ENCODE data around the gene FRMD1. TPM values are rescaled to one million over a fixed set of nuclear protein-coding genes. Genes with fewer than 3 reads are reported as not detected.

Gene FRMD1
- total RNA-seq, 1 donor from 2014 or later = not detected

- Mint-ChIP-seq H3K9me3 (peaks cover 24% of the 10 kb centered on the region), H3K4me3 (no peak overlapping the region), H3K27ac (no peak overlapping the region), H3K4me1 (no peaks in the 10 kb centered on the region), H3K27me3 (peaks cover 24% of the 10 kb centered on the region), H3K36me3 (ENCODE audit: low read depth) (no peaks in the 10 kb centered on the region)
- POLR2A ChIA-PET = no interaction called here
- DNase-seq = no peak
- intact Hi-C loops (cut with micrococcal nuclease) = no loop called here
- TF ChIP-seq CTCF (IDR thresholded peaks at IDR 0.05) = no peak
- CTCF ChIA-PET = no interaction called here
- no peak for ATAC-seq (ENCODE audit: low read depth)
Observed at GRCh38 chr6:168035098-168035660, 43.8 kb downstream of the FRMD1 start.

DNA sequence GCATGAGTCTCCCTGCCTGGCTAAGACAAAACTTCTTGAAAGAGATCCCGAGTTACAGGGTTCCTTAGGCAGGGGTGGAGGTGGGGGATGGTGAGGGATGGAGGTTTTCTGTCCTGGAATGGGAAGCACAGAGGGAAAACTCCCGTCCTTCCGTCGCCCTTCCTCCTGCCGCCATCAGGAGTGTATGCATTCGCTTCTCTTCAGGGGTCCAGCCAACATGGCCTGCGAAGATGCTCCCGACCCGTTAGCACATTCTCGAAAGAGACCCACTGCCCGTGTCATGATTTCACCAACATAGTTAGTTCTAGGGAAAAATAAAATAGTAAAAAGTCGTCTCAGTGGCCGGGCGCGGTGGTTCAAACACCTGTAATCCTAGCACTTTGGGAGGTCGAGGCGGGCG, 44.5 kb downstream of the FRMD1 start:
- no peak for TF ChIP-seq CTCF (IDR thresholded peaks at IDR 0.05)
- intact Hi-C loops (cut with micrococcal nuclease) = no loop called here
- ATAC-seq (ENCODE audit: low read depth) (no peak), DNase-seq (no peak)
- no peaks in the 10 kb centered on the region for H3K4me1 Mint-ChIP-seq
- H3K27ac Mint-ChIP-seq = no peak overlapping the region
- H3K27me3 Mint-ChIP-seq = peaks cover 27% of the 10 kb centered on the region
- CTCF ChIA-PET = no interaction called here
- H3K36me3 Mint-ChIP-seq (ENCODE audit: low read depth) = no peaks in the 10 kb centered on the region
- H3K4me3 Mint-ChIP-seq = no peak overlapping the region
- H3K9me3 Mint-ChIP-seq = peaks cover 20% of the 10 kb centered on the region
- POLR2A ChIA-PET = no interaction called here

DNA sequence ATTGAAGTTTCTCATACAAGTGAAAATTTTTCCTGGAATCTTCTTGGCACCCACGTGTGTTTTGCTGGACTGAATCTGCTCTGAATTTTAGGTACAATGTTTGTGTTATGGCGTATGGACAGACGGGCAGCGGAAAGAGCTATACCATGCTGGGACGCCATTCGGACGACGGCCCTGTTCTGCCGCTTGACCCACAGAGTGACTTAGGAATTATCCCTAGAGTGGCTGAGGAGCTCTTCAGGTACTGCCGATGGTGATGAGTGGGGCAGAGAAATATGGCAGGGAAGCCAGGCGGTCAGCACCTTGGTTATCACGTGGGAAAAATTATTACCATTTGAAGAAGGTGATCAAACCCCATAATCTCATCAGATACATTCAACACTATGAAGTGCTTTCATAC, 45.2 kb downstream of the FRMD1 start:
- intact Hi-C loops (cut with micrococcal nuclease) = no loop called here
- ChIA-PET POLR2A (no interaction called here), CTCF (no interaction called here)
- H3K4me1 Mint-ChIP-seq = no peaks in the 10 kb centered on the region
- H3K9me3 Mint-ChIP-seq = peaks cover 14% of the 10 kb centered on the region
- no peak overlapping the region for H3K4me3 Mint-ChIP-seq
- DNase-seq (no peak), ATAC-seq (ENCODE audit: low read depth) (no peak)
- H3K27me3 Mint-ChIP-seq = peaks cover 27% of the 10 kb centered on the region
- no peaks in the 10 kb centered on the region for H3K36me3 Mint-ChIP-seq (ENCODE audit: low read depth)
- TF ChIP-seq CTCF (IDR thresholded peaks at IDR 0.05) = no peak
- H3K27ac Mint-ChIP-seq = no peak overlapping the region

GRCh38 chr6:168032005-168032760, 46.8 kb downstream of the FRMD1 start:
- no peak for ATAC-seq (ENCODE audit: low read depth)
- Mint-ChIP-seq H3K36me3 (ENCODE audit: low read depth) (no peaks in the 10 kb centered on the region), H3K27me3 (peaks cover 27% of the 10 kb centered on the region), H3K4me1 (no peaks in the 10 kb centered on the region), H3K27ac (no peak overlapping the region), H3K9me3 (peaks cover 4% of the 10 kb centered on the region), H3K4me3 (no peak overlapping the region)
- intact Hi-C loops (cut with micrococcal nuclease) = no loop called here
- POLR2A ChIA-PET = no interaction called here
- CTCF ChIA-PET = no interaction called here
- DNase-seq = no peak
- TF ChIP-seq CTCF (IDR thresholded peaks at IDR 0.05) = no peak

DNA sequence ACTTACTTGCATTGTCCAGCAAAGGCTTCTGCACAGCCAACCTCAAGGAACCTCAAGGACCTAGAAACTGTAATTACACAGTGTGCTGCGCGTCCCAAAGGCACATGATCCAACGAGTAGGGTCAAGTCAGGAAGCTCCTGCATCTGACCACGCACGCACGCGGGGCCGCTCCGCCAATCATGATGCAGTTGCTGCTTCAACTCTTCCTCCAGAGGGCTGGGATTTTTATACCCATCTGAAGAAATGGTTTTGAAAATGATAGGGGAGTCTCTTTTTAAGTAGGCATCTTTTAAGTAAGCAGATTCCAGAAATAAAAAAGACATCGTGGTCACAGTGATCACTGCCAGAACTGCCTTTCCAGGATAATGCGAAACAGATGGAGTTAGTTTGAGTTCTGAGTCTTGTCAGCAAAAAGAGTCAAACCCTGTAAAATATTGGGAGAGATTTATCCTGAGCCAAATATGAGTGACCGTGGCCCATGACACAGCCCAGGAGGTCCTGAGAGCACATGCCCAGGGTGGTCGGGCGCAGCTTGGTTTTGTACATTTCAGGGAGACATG, 47.5 kb downstream of the FRMD1 start:
- no peak for TF ChIP-seq CTCF (IDR thresholded peaks at IDR 0.05)
- CTCF ChIA-PET = no interaction called here
- Mint-ChIP-seq H3K36me3 (ENCODE audit: low read depth) (no peaks in the 10 kb centered on the region), H3K27ac (no peak overlapping the region), H3K27me3 (peaks cover 25% of the 10 kb centered on the region), H3K4me3 (no peak overlapping the region), H3K4me1 (no peaks in the 10 kb centered on the region), H3K9me3 (peaks cover 1% of the 10 kb centered on the region)
- DNase-seq (no peak), ATAC-seq (ENCODE audit: low read depth) (no peak)
- intact Hi-C loops (cut with micrococcal nuclease) = no loop called here
- POLR2A ChIA-PET = no interaction called here

All from activated B cell treated with CpG ODN at 0.5 μM for 24 hours (primary cell).